IMR-90 (cell line): ENCODE data around the gene LAP3. TPM values are rescaled to one million over a fixed set of nuclear protein-coding genes. Genes with fewer than 3 reads are reported as not detected.

ENCODE experiments used
- ATAC-seq: fragments of 200-7000 bp; cut with Tn5 transposase; 2 replicates; pipeline ENCODE4 v1.9.1; 2020; ENCODE audit warnings: low read depth, mild to moderate bottlenecking, moderate library complexity
- BruUV-seq: library from RNA; stranded (reverse); fragments of 400-500 nt; replicated peaks from 2 replicates; lab custom pipeline; 2021; lab: Mats Ljungman, UMichigan
- CTCF ChIA-PET: fragments of 300-600 bp; formaldehyde crosslinking; extraction: SDS; loops from one replicate; lab custom pipeline; 2021; ENCODE audit warnings: antibody characterized with exemption; lab: Yijun Ruan, JAX
- POLR2A ChIA-PET: fragments of 300-600 bp; sonication (Branson Sonifier 250); formaldehyde crosslinking; loops from one replicate; lab custom pipeline; 2022; ENCODE audit warnings: antibody characterized with exemption; ENCODE audit not compliant: unreplicated experiment; lab: Charles Lee
- DNase-seq: peaks from one replicate; pipeline ENCODE4 v3.0.0; 2013
- H2AFZ ChIP-seq: replicated peaks from 2 replicates; pipeline ENCODE3; 2013; ENCODE audit warnings: low read length, mild to moderate bottlenecking; ENCODE audit not compliant: poor library complexity
- H2AK5ac ChIP-seq: 2 replicates; pipeline ENCODE4 v1.6.1; 2013; ENCODE audit warnings: low read depth, low read length, inconsistent platforms
- H2AK9ac ChIP-seq: replicated peaks from 2 replicates; pipeline ENCODE3; 2013; ENCODE audit warnings: mild to moderate bottlenecking, low read depth, low read length, moderate library complexity; ENCODE audit not compliant: poor library complexity
- H2BK120ac ChIP-seq: 2 replicates; pipeline ENCODE4 v1.6.1; 2013; ENCODE audit warnings: low read depth, low read length, inconsistent platforms
- H2BK15ac ChIP-seq: 3 replicates; pipeline ENCODE4 v1.6.1; 2013; ENCODE audit warnings: low read depth, low read length, inconsistent platforms
- H2BK20ac ChIP-seq: 2 replicates; pipeline ENCODE4 v1.6.1; 2013; ENCODE audit warnings: low read depth, mild to moderate bottlenecking, inconsistent platforms, low read length, moderate library complexity
- H2BK5ac ChIP-seq: 2 replicates; pipeline ENCODE4 v1.6.1; 2013; ENCODE audit warnings: mild to moderate bottlenecking, low read depth, low read length, inconsistent platforms; ENCODE audit not compliant: poor library complexity, severe bottlenecking
- H3K14ac ChIP-seq: replicated peaks from 2 replicates; pipeline ENCODE4 v1.6.1; 2013; ENCODE audit warnings: low read depth, low read length, inconsistent platforms
- H3K18ac ChIP-seq: 2 replicates; pipeline ENCODE4 v1.6.1; 2013; ENCODE audit warnings: low read depth, low read length, control low read depth
- H3K23ac ChIP-seq: 2 replicates; pipeline ENCODE4 v1.6.1; 2013; ENCODE audit warnings: low read depth, low read length, inconsistent platforms
- H3K27ac ChIP-seq: 2 replicates; pipeline ENCODE4 v1.5.1; 2013; ENCODE audit warnings: mild to moderate bottlenecking, control low read depth, low read length; ENCODE audit not compliant: insufficient read depth
- H3K27me3 ChIP-seq: 2 replicates; pipeline ENCODE4 v1.6.1; 2013; ENCODE audit warnings: low read length; ENCODE audit not compliant: control insufficient read depth, insufficient read depth
- H3K36me3 ChIP-seq: 2 replicates; pipeline ENCODE4 v1.6.1; 2013; ENCODE audit warnings: low read length, mixed read lengths; ENCODE audit not compliant: control insufficient read depth, insufficient read depth
- H3K4ac ChIP-seq: 2 replicates; pipeline ENCODE4 v1.6.1; 2013; ENCODE audit warnings: low read depth, low read length, inconsistent platforms
- H3K4me1 ChIP-seq: 2 replicates; pipeline ENCODE4 v1.6.1; 2013; ENCODE audit warnings: low read length, mixed read lengths; ENCODE audit not compliant: control insufficient read depth, insufficient read depth
- H3K4me2 ChIP-seq: 2 replicates; pipeline ENCODE4 v1.6.1; 2013; ENCODE audit warnings: low read depth, mild to moderate bottlenecking, control low read depth, low read length, moderate library complexity
- H3K4me3 ChIP-seq: 2 replicates; pipeline ENCODE4 v1.5.1; 2013; ENCODE audit warnings: low read depth, mild to moderate bottlenecking, control low read depth, low read length, moderate library complexity; ENCODE audit not compliant: insufficient read depth
- H3K56ac ChIP-seq: 2 replicates; pipeline ENCODE4 v1.6.1; 2013; ENCODE audit warnings: low read length, inconsistent platforms; ENCODE audit not compliant: insufficient read depth; ENCODE audit errors: extremely low read depth
- H3K79me1 ChIP-seq, 2 experiments: 2 replicates each; pipeline ENCODE4 v1.6.1; 2013; ENCODE audit warnings: low read length in 2 of 2, inconsistent platforms in 1 of 2, low read depth in 1 of 2
- H3K9ac ChIP-seq: 2 replicates; pipeline ENCODE4 v1.6.1; 2013; ENCODE audit warnings: low read depth, low read length, control low read depth
- H3K9me1 ChIP-seq: 2 replicates; pipeline ENCODE4 v1.6.1; 2013; ENCODE audit warnings: low read length, inconsistent platforms; ENCODE audit not compliant: insufficient read depth
- H3K9me3 ChIP-seq: 2 replicates; pipeline ENCODE4 v1.6.1; 2013; ENCODE audit warnings: low read length; ENCODE audit not compliant: control insufficient read depth, insufficient read depth
- H4K20me1 ChIP-seq: 2 replicates; pipeline ENCODE4 v1.6.1; 2013; ENCODE audit warnings: low read length, inconsistent platforms; ENCODE audit not compliant: insufficient read depth
- H4K5ac ChIP-seq: 2 replicates; pipeline ENCODE4 v1.6.1; 2013; ENCODE audit warnings: mild to moderate bottlenecking, low read depth, low read length, control low read depth
- H4K8ac ChIP-seq, 2 experiments: 2 replicates each; pipeline ENCODE4 v1.6.1; 2013; ENCODE audit warnings: low read depth in 2 of 2, low read length in 2 of 2, control low read depth in 1 of 2, inconsistent platforms in 1 of 2
- H4K91ac ChIP-seq: 2 replicates; pipeline ENCODE4 v1.6.1; 2013; ENCODE audit warnings: low read depth, low read length, inconsistent platforms; ENCODE audit not compliant: insufficient read depth
- CEBPB ChIP-seq: IDR thresholded peaks from 2 replicates; pipeline ENCODE4 v1.6.1; 2012; ENCODE audit warnings: low read depth, low read length, improper control_type of control experiment
- CHD1 ChIP-seq: IDR thresholded peaks from 2 replicates; pipeline ENCODE4 v1.6.1; 2012; ENCODE audit warnings: low read depth, low read length, improper control_type of control experiment
- MAZ ChIP-seq: IDR thresholded peaks from 2 replicates; pipeline ENCODE4 v1.6.1; 2012; ENCODE audit warnings: low read depth, mild to moderate bottlenecking, low read length, improper control_type of control experiment, moderate library complexity, borderline replicate concordance
- MXI1 ChIP-seq: IDR thresholded peaks from 2 replicates; pipeline ENCODE4 v1.6.1; 2012; ENCODE audit warnings: low read depth, mild to moderate bottlenecking, low read length, moderate library complexity, borderline replicate concordance
- NFE2L2 ChIP-seq: fragments of 150-350 bp; IDR thresholded peaks from 2 replicates; pipeline ENCODE4 v1.6.1; 2016; ENCODE audit warnings: low read depth, mild to moderate bottlenecking, low read length
- POLR2A ChIP-seq: IDR thresholded peaks from 2 replicates; pipeline ENCODE4 v1.6.1; 2012; ENCODE audit warnings: mild to moderate bottlenecking, low read depth, low read length
- RCOR1 ChIP-seq: IDR thresholded peaks from 2 replicates; pipeline ENCODE4 v1.6.1; 2012; ENCODE audit warnings: mild to moderate bottlenecking, low read length, improper control_type of control experiment; ENCODE audit not compliant: insufficient replicate concordance
- USF2 ChIP-seq: fragments of 150-350 bp; IDR thresholded peaks from 2 replicates; pipeline ENCODE4 v1.6.1; 2017; ENCODE audit warnings: mild to moderate bottlenecking, antibody characterized with exemption, low read length, low read depth
- WGBS, 2 experiments: methylation state at CpG; one replicate each; pipeline versions ENCODE4 v1.1.5 to v1.1.7; 2013; ENCODE audit warnings: missing lambda C conversion rate in 2 of 2; ENCODE audit not compliant: insufficient read length in 1 of 2; ENCODE audit errors: extremely low coverage in 2 of 2; 5-methylcytosine and 5-hydroxymethylcytosine counted together
- dilution Hi-C: fragments of 300-500 bp; cut with HindIII; formaldehyde crosslinking; loops from one replicate; pipeline ENCODE4 v1.14.3; 2018; ENCODE audit warnings: low sequenced_read_pairs; ENCODE audit not compliant: unreplicated experiment
- in situ Hi-C: fragments of 300-500 bp; cut with MboI; formaldehyde crosslinking; loops from 3 replicates; pipeline ENCODE4 v1.14.3; 2019; ENCODE audit warnings: low sequenced_read_pairs, inconsistent platforms, mixed read lengths
- intact Hi-C: fragments of 100-400 bp; cut with micrococcal nuclease; formaldehyde crosslinking; loops from 2 replicates; pipeline ENCODE4 v1.10.0; 2022
- polyA plus RNA-seq, 3 experiments: library from polyadenylated mRNA; depleted of rRNA; stranded (reverse); fragments of >200 nt; gene quantifications; 2 replicates each; pipeline ENCODE4 v1.2.3, GENCODE V29; 2012; ENCODE audit warnings: low replicate concordance in 1 of 3
- total RNA-seq: library from RNA; depleted of rRNA; stranded (reverse); fragments of >200 nt; gene quantifications from 2 replicates; pipeline ENCODE4 v1.2.3, GENCODE V29; 2012
- TF ChIP-seq, protein P1 (sequence below): conservative IDR thresholded peaks from 2 replicates; pipeline ENCODE4 v1.5.1; 2012; ENCODE audit warnings: mild to moderate bottlenecking, low read depth, low read length, improper control_type of control experiment

LAP3 gene
- total and polyA plus RNA-seq, 2 of the 4 experiments (the other 2 are of a cell fraction), result 57.9 to 91.6 TPM

DNA sequence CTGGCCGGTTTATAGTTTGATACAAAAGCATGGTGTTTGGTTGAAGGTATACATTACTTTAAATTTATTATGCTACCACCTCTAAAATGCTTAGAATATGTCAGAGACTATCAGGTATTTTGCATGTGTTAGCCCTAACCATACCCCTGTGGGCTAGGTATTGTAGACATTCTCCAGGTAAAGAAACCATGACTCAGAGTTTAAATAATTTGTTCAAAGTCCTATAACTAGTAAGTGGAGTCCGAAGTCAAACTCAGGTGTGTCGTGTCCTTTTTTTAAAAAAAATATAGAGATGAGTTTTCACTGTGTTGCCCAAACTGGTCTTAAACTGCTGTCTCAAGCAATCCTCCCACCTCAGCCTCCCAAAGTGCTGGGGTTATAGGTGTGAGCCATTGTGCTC, 12.4 kb downstream of the LAP3 start:
- Histone ChIP-seq H3K23ac (no peak overlapping the region), H2BK15ac (no peak overlapping the region), H4K5ac (no peak overlapping the region), H3K14ac (no peak overlapping the region), H3K4ac (no peak overlapping the region), H3K9me1 (no peaks in the 10 kb centered on the region; the same call in 1 of the 2 replicates), H2AK9ac (no peak overlapping the region), H2BK5ac (no peak overlapping the region), H2AFZ (no peak overlapping the region), H3K4me2 (no peak overlapping the region), H2AK5ac (no peak overlapping the region), H2BK20ac (no peak overlapping the region), H4K20me1 (no peaks in the 10 kb centered on the region), H3K9me3 (no peaks in the 10 kb centered on the region), H4K8ac (no peak overlapping the region), H3K27ac (no peak overlapping the region), H3K36me3 (peaks cover 23% of the 10 kb centered on the region), H3K27me3 (no peaks in the 10 kb centered on the region), H3K56ac (no peak overlapping the region), H3K4me1 (no peaks in the 10 kb centered on the region), H3K4me3 (no peak overlapping the region), H4K91ac (no peak overlapping the region), H3K18ac (no peak overlapping the region), H2BK120ac (no peak overlapping the region), H3K9ac (no peak overlapping the region), H3K79me1 (no peaks in the 10 kb centered on the region)
- CTCF ChIA-PET, result interaction anchor here (0.6 kb wide), 1 partner anchor 70 kb away, joined by 4 read pairs; no protein-coding TSS in a partner anchor
- intact Hi-C loops (no loop called here), in situ Hi-C loops (loop anchor here (25.0 kb wide), 2 partner anchors 223 to 423 kb away; partner anchors contain the start of genes DCAF16, LCORL and NCAPG), dilution Hi-C loops (no loop called here)
- WGBS, 2 experiments, result no CpG with 5 or more reads among the region's 3 CpGs
- TF ChIP-seq CEBPB (no peak), NFE2L2 (no peak), USF2 (no peak), MXI1 (no peak), CHD1 (no peak), RCOR1 (no peak), POLR2A (no peak), MAZ (no peak)
- TF ChIP-seq, protein P1, sequence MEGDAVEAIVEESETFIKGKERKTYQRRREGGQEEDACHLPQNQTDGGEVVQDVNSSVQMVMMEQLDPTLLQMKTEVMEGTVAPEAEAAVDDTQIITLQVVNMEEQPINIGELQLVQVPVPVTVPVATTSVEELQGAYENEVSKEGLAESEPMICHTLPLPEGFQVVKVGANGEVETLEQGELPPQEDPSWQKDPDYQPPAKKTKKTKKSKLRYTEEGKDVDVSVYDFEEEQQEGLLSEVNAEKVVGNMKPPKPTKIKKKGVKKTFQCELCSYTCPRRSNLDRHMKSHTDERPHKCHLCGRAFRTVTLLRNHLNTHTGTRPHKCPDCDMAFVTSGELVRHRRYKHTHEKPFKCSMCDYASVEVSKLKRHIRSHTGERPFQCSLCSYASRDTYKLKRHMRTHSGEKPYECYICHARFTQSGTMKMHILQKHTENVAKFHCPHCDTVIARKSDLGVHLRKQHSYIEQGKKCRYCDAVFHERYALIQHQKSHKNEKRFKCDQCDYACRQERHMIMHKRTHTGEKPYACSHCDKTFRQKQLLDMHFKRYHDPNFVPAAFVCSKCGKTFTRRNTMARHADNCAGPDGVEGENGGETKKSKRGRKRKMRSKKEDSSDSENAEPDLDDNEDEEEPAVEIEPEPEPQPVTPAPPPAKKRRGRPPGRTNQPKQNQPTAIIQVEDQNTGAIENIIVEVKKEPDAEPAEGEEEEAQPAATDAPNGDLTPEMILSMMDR, result no peak
- DNase-seq (no peak), ATAC-seq (no peak)
- BruUV-seq, result no TSS peak
- POLR2A ChIA-PET, result no interaction called here
